Activated CD8-positive, alpha-beta T cell treated with anti-CD3 and anti-CD28 coated beads for 36 hours (primary cell): ENCODE results near the gene SPATA13. TPM values are rescaled to one million over a fixed set of nuclear protein-coding genes. Genes with fewer than 3 reads are reported as not detected.
A peak's percentile ranks its signal among the peaks of the same experiment; 100 is the strongest.
"Not testable (repeated sequence)": the region's sequence is repeated elsewhere in the genome, so short reads cannot be mapped to it uniquely, and the experiment has no call there.

Source experiments
- ATAC-seq: fragments of 200-7000 bp; cut with Tn5 transposase; one replicate; pipeline ENCODE4 v1.10.0; 2021; ENCODE audit warnings: mild to moderate bottlenecking, moderate library complexity
- CTCF ChIA-PET: fragments of 350-600 bp; sonication (Branson Sonifier 250); formaldehyde crosslinking; loops from one replicate; lab custom pipeline; 2021; ENCODE audit warnings: antibody characterized with exemption; lab: Charles Lee
- POLR2A ChIA-PET: fragments of 350-600 bp; sonication (Branson Sonifier 250); formaldehyde crosslinking; loops from one replicate; lab custom pipeline; 2021; ENCODE audit warnings: antibody characterized with exemption; lab: Charles Lee
- DNase-seq: peaks from one replicate; pipeline ENCODE4 v3.0.0-alpha.2; 2020
- H3K27ac Mint-ChIP-seq: one replicate; pipeline ENCODE4 v1.8.0; 2021; ENCODE audit warnings: mild to moderate bottlenecking, mixed read lengths
- H3K27me3 Mint-ChIP-seq: one replicate; pipeline ENCODE4 v1.8.0; 2021; ENCODE audit warnings: mixed read lengths
- H3K36me3 Mint-ChIP-seq: one replicate; pipeline ENCODE4 v1.8.0; 2021; ENCODE audit warnings: low read depth, mixed read lengths
- H3K4me1 Mint-ChIP-seq: one replicate; pipeline ENCODE4 v1.8.0; 2021; ENCODE audit warnings: low read depth, mixed read lengths
- H3K4me3 Mint-ChIP-seq: one replicate; pipeline ENCODE4 v1.8.0; 2021; ENCODE audit warnings: mild to moderate bottlenecking, moderate library complexity, mixed read lengths
- H3K9me3 Mint-ChIP-seq: one replicate; pipeline ENCODE4 v1.8.0; 2021; ENCODE audit warnings: mixed read lengths
- CTCF ChIP-seq: fragments of 200-600 bp; IDR thresholded peaks from one replicate; pipeline ENCODE4 v1.8.0; 2022; ENCODE audit warnings: antibody characterized with exemption, mild to moderate bottlenecking
- intact Hi-C: fragments of 100-400 bp; cut with micrococcal nuclease; formaldehyde crosslinking; loops from one replicate; pipeline ENCODE4 v1.10.0; 2022
- total RNA-seq, 2 experiments: library from RNA; stranded (reverse); gene quantifications; one replicate each; pipeline ENCODE4 v1.2.3, GENCODE V29; 2021

Gene SPATA13
- total RNA-seq, 2 experiments from 2014 or later: 47.0 to 47.4 TPM

GRCh38 chr13:24203273-24203672 lies 42.8 kb downstream of the SPATA13 start:
- H3K4me3 Mint-ChIP-seq: no peak overlapping the region
- no peaks in the 10 kb centered on the region for H3K9me3 Mint-ChIP-seq
- H3K27ac Mint-ChIP-seq: no peak overlapping the region
- intact Hi-C loops: no loop called here
- CTCF ChIA-PET: interaction anchor here (0.9 to 5.7 kb wide), 6 partner anchors 9 to 184 kb away, joined by 3 to 19 read pairs (median 4); no protein-coding TSS in a partner anchor
- H3K27me3 Mint-ChIP-seq: no peaks in the 10 kb centered on the region
- ATAC-seq (no peak), DNase-seq (no peak)
- peaks cover 9% of the 10 kb centered on the region for H3K36me3 Mint-ChIP-seq
- no peak for TF ChIP-seq CTCF
- peaks cover 41% of the 10 kb centered on the region for H3K4me1 Mint-ChIP-seq
- POLR2A ChIA-PET: interaction anchor here (1.0 to 1.5 kb wide), 5 partner anchors 10 to 106 kb away, joined by 3 to 4 read pairs (median 3); no protein-coding TSS in a partner anchor

GRCh38 chr13:24203811-24204210 lies 43.3 kb downstream of the SPATA13 start:
- ATAC-seq (peak; percentile 93), DNase-seq (peak; percentile 24)
- no peaks in the 10 kb centered on the region for H3K9me3 Mint-ChIP-seq
- ChIA-PET CTCF (interaction anchor here (0.9 to 5.7 kb wide), 6 partner anchors 9 to 184 kb away, joined by 3 to 19 read pairs (median 4); no protein-coding TSS in a partner anchor), POLR2A (interaction anchor here (1.0 to 1.5 kb wide), 5 partner anchors 9 to 106 kb away, joined by 3 to 4 read pairs (median 3); no protein-coding TSS in a partner anchor)
- H3K4me3 Mint-ChIP-seq: peak overlapping the region; percentile 20
- no peaks in the 10 kb centered on the region for H3K27me3 Mint-ChIP-seq
- no peak for TF ChIP-seq CTCF
- peaks cover 46% of the 10 kb centered on the region for H3K4me1 Mint-ChIP-seq
- peak overlapping the region; percentile 35 for H3K27ac Mint-ChIP-seq
- intact Hi-C loops: no loop called here
- H3K36me3 Mint-ChIP-seq: peaks cover 9% of the 10 kb centered on the region

GRCh38 chr13:24205076-24205475 lies 44.6 kb downstream of the SPATA13 start:
- H3K9me3 Mint-ChIP-seq, H3K36me3 Mint-ChIP-seq, H3K27ac Mint-ChIP-seq, H3K27me3 Mint-ChIP-seq, POLR2A ChIA-PET, intact Hi-C loops, DNase-seq, CTCF ChIA-PET, ATAC-seq, H3K4me3 Mint-ChIP-seq: not testable (repeated sequence)
- peaks cover 46% of the 10 kb centered on the region for H3K4me1 Mint-ChIP-seq

- no peak for ATAC-seq
- Mint-ChIP-seq H3K4me3 (no peak overlapping the region), H3K9me3 (no peaks in the 10 kb centered on the region), H3K4me1 (peaks cover 41% of the 10 kb centered on the region), H3K27me3 (no peaks in the 10 kb centered on the region), H3K36me3 (peaks cover 4% of the 10 kb centered on the region), H3K27ac (no peak overlapping the region)
- CTCF ChIA-PET: interaction anchor here (1.2 to 1.8 kb wide), 4 partner anchors 11 to 154 kb away, joined by 3 to 4 read pairs (median 3); no protein-coding TSS in a partner anchor
- POLR2A ChIA-PET: no interaction called here
- no peak for DNase-seq
- TF ChIP-seq CTCF: no peak
- intact Hi-C loops: no loop called here
These were observed 47.5 kb downstream of the SPATA13 start for GRCh38 chr13:24207841-24208667.

GRCh38 chr13:24209138-24209537 lies 48.6 kb downstream of the SPATA13 start:
- Mint-ChIP-seq H3K27ac (no peak overlapping the region), H3K9me3 (no peaks in the 10 kb centered on the region), H3K27me3 (no peaks in the 10 kb centered on the region), H3K4me3 (no peak overlapping the region), H3K36me3 (peaks cover 4% of the 10 kb centered on the region), H3K4me1 (peaks cover 34% of the 10 kb centered on the region)
- DNase-seq: no peak
- TF ChIP-seq CTCF: no peak
- no peak for ATAC-seq
- intact Hi-C loops: no loop called here
- ChIA-PET POLR2A (no interaction called here), CTCF (interaction anchor here (1.2 to 1.8 kb wide), 4 partner anchors 12 to 155 kb away, joined by 3 to 4 read pairs (median 3); no protein-coding TSS in a partner anchor)
